IMR-90 (cell line): ENCODE data around the gene MACO1. TPM values are rescaled to one million over a fixed set of nuclear protein-coding genes. Genes with fewer than 3 reads are reported as not detected.

ENCODE experiments used
- ATAC-seq: fragments of 200-7000 bp; cut with Tn5 transposase; 2 replicates; pipeline ENCODE4 v1.9.1; 2020; ENCODE audit warnings: low read depth, mild to moderate bottlenecking, moderate library complexity
- BruUV-seq: library from RNA; stranded (reverse); fragments of 400-500 nt; replicated peaks from 2 replicates; lab custom pipeline; 2021; lab: Mats Ljungman, UMichigan
- CTCF ChIA-PET: fragments of 300-600 bp; formaldehyde crosslinking; extraction: SDS; loops from one replicate; lab custom pipeline; 2021; ENCODE audit warnings: antibody characterized with exemption; lab: Yijun Ruan, JAX
- POLR2A ChIA-PET: fragments of 300-600 bp; sonication (Branson Sonifier 250); formaldehyde crosslinking; loops from one replicate; lab custom pipeline; 2022; ENCODE audit warnings: antibody characterized with exemption; ENCODE audit not compliant: unreplicated experiment; lab: Charles Lee
- DNase-seq: peaks from one replicate; pipeline ENCODE4 v3.0.0; 2013
- H2AFZ ChIP-seq: replicated peaks from 2 replicates; pipeline ENCODE3; 2013; ENCODE audit warnings: low read length, mild to moderate bottlenecking; ENCODE audit not compliant: poor library complexity
- H2AK5ac ChIP-seq: 2 replicates; pipeline ENCODE4 v1.6.1; 2013; ENCODE audit warnings: low read depth, low read length, inconsistent platforms
- H2AK9ac ChIP-seq: replicated peaks from 2 replicates; pipeline ENCODE3; 2013; ENCODE audit warnings: mild to moderate bottlenecking, low read depth, low read length, moderate library complexity; ENCODE audit not compliant: poor library complexity
- H2BK120ac ChIP-seq: 2 replicates; pipeline ENCODE4 v1.6.1; 2013; ENCODE audit warnings: low read depth, low read length, inconsistent platforms
- H2BK15ac ChIP-seq: 3 replicates; pipeline ENCODE4 v1.6.1; 2013; ENCODE audit warnings: low read depth, low read length, inconsistent platforms
- H2BK20ac ChIP-seq: 2 replicates; pipeline ENCODE4 v1.6.1; 2013; ENCODE audit warnings: low read depth, mild to moderate bottlenecking, inconsistent platforms, low read length, moderate library complexity
- H2BK5ac ChIP-seq: 2 replicates; pipeline ENCODE4 v1.6.1; 2013; ENCODE audit warnings: mild to moderate bottlenecking, low read depth, low read length, inconsistent platforms; ENCODE audit not compliant: poor library complexity, severe bottlenecking
- H3K14ac ChIP-seq: replicated peaks from 2 replicates; pipeline ENCODE4 v1.6.1; 2013; ENCODE audit warnings: low read depth, low read length, inconsistent platforms
- H3K18ac ChIP-seq: 2 replicates; pipeline ENCODE4 v1.6.1; 2013; ENCODE audit warnings: low read depth, low read length, control low read depth
- H3K23ac ChIP-seq: 2 replicates; pipeline ENCODE4 v1.6.1; 2013; ENCODE audit warnings: low read depth, low read length, inconsistent platforms
- H3K27ac ChIP-seq: 2 replicates; pipeline ENCODE4 v1.5.1; 2013; ENCODE audit warnings: mild to moderate bottlenecking, control low read depth, low read length; ENCODE audit not compliant: insufficient read depth
- H3K27me3 ChIP-seq: 2 replicates; pipeline ENCODE4 v1.6.1; 2013; ENCODE audit warnings: low read length; ENCODE audit not compliant: control insufficient read depth, insufficient read depth
- H3K36me3 ChIP-seq: 2 replicates; pipeline ENCODE4 v1.6.1; 2013; ENCODE audit warnings: low read length, mixed read lengths; ENCODE audit not compliant: control insufficient read depth, insufficient read depth
- H3K4ac ChIP-seq: 2 replicates; pipeline ENCODE4 v1.6.1; 2013; ENCODE audit warnings: low read depth, low read length, inconsistent platforms
- H3K4me1 ChIP-seq: 2 replicates; pipeline ENCODE4 v1.6.1; 2013; ENCODE audit warnings: low read length, mixed read lengths; ENCODE audit not compliant: control insufficient read depth, insufficient read depth
- H3K4me2 ChIP-seq: 2 replicates; pipeline ENCODE4 v1.6.1; 2013; ENCODE audit warnings: low read depth, mild to moderate bottlenecking, control low read depth, low read length, moderate library complexity
- H3K4me3 ChIP-seq: 2 replicates; pipeline ENCODE4 v1.5.1; 2013; ENCODE audit warnings: low read depth, mild to moderate bottlenecking, control low read depth, low read length, moderate library complexity; ENCODE audit not compliant: insufficient read depth
- H3K56ac ChIP-seq: 2 replicates; pipeline ENCODE4 v1.6.1; 2013; ENCODE audit warnings: low read length, inconsistent platforms; ENCODE audit not compliant: insufficient read depth; ENCODE audit errors: extremely low read depth
- H3K79me1 ChIP-seq, 2 experiments: 2 replicates each; pipeline ENCODE4 v1.6.1; 2013; ENCODE audit warnings: low read length in 2 of 2, inconsistent platforms in 1 of 2, low read depth in 1 of 2
- H3K9ac ChIP-seq: 2 replicates; pipeline ENCODE4 v1.6.1; 2013; ENCODE audit warnings: low read depth, low read length, control low read depth
- H3K9me1 ChIP-seq: 2 replicates; pipeline ENCODE4 v1.6.1; 2013; ENCODE audit warnings: low read length, inconsistent platforms; ENCODE audit not compliant: insufficient read depth
- H3K9me3 ChIP-seq: 2 replicates; pipeline ENCODE4 v1.6.1; 2013; ENCODE audit warnings: low read length; ENCODE audit not compliant: control insufficient read depth, insufficient read depth
- H4K20me1 ChIP-seq: 2 replicates; pipeline ENCODE4 v1.6.1; 2013; ENCODE audit warnings: low read length, inconsistent platforms; ENCODE audit not compliant: insufficient read depth
- H4K5ac ChIP-seq: 2 replicates; pipeline ENCODE4 v1.6.1; 2013; ENCODE audit warnings: mild to moderate bottlenecking, low read depth, low read length, control low read depth
- H4K8ac ChIP-seq, 2 experiments: 2 replicates each; pipeline ENCODE4 v1.6.1; 2013; ENCODE audit warnings: low read depth in 2 of 2, low read length in 2 of 2, control low read depth in 1 of 2, inconsistent platforms in 1 of 2
- H4K91ac ChIP-seq: 2 replicates; pipeline ENCODE4 v1.6.1; 2013; ENCODE audit warnings: low read depth, low read length, inconsistent platforms; ENCODE audit not compliant: insufficient read depth
- BHLHE40 ChIP-seq: fragments of 150-350 bp; IDR thresholded peaks from 2 replicates; pipeline ENCODE4 v1.6.1; 2016; ENCODE audit warnings: mild to moderate bottlenecking, low read depth, low read length
- CEBPB ChIP-seq: IDR thresholded peaks from 2 replicates; pipeline ENCODE4 v1.6.1; 2012; ENCODE audit warnings: low read depth, low read length, improper control_type of control experiment
- CTCF ChIP-seq: conservative IDR thresholded peaks from 2 replicates; pipeline ENCODE4 v1.5.1; 2012; ENCODE audit warnings: mild to moderate bottlenecking, low read depth, low read length, improper control_type of control experiment
- FOS ChIP-seq: fragments of 150-350 bp; IDR thresholded peaks from 2 replicates; pipeline ENCODE4 v1.6.1; 2016; ENCODE audit warnings: low read depth, low read length
- MAZ ChIP-seq: IDR thresholded peaks from 2 replicates; pipeline ENCODE4 v1.6.1; 2012; ENCODE audit warnings: low read depth, mild to moderate bottlenecking, low read length, improper control_type of control experiment, moderate library complexity, borderline replicate concordance
- POLR2A ChIP-seq: IDR thresholded peaks from 2 replicates; pipeline ENCODE4 v1.6.1; 2012; ENCODE audit warnings: mild to moderate bottlenecking, low read depth, low read length
- RAD21 ChIP-seq: IDR thresholded peaks from 2 replicates; pipeline ENCODE4 v1.6.1; 2012; ENCODE audit warnings: low read length, improper control_type of control experiment
- RFX5 ChIP-seq: IDR thresholded peaks from 2 replicates; pipeline ENCODE4 v1.8.0; 2012; ENCODE audit warnings: low read depth, mild to moderate bottlenecking, low read length, moderate library complexity
- WGBS, 2 experiments: methylation state at CpG; one replicate each; pipeline versions ENCODE4 v1.1.5 to v1.1.7; 2013; ENCODE audit warnings: missing lambda C conversion rate in 2 of 2; ENCODE audit not compliant: insufficient read length in 1 of 2; ENCODE audit errors: extremely low coverage in 2 of 2; 5-methylcytosine and 5-hydroxymethylcytosine counted together
- dilution Hi-C: fragments of 300-500 bp; cut with HindIII; formaldehyde crosslinking; loops from one replicate; pipeline ENCODE4 v1.14.3; 2018; ENCODE audit warnings: low sequenced_read_pairs; ENCODE audit not compliant: unreplicated experiment
- in situ Hi-C: fragments of 300-500 bp; cut with MboI; formaldehyde crosslinking; loops from 3 replicates; pipeline ENCODE4 v1.14.3; 2019; ENCODE audit warnings: low sequenced_read_pairs, inconsistent platforms, mixed read lengths
- intact Hi-C: fragments of 100-400 bp; cut with micrococcal nuclease; formaldehyde crosslinking; loops from 2 replicates; pipeline ENCODE4 v1.10.0; 2022
- polyA plus RNA-seq, 3 experiments: library from polyadenylated mRNA; depleted of rRNA; stranded (reverse); fragments of >200 nt; gene quantifications; 2 replicates each; pipeline ENCODE4 v1.2.3, GENCODE V29; 2012; ENCODE audit warnings: low replicate concordance in 1 of 3
- total RNA-seq: library from RNA; depleted of rRNA; stranded (reverse); fragments of >200 nt; gene quantifications from 2 replicates; pipeline ENCODE4 v1.2.3, GENCODE V29; 2012
- TF ChIP-seq, protein P1 (sequence below): fragments of 150-350 bp; IDR thresholded peaks from 2 replicates; pipeline ENCODE4 v1.6.1; 2017; ENCODE audit warnings: mild to moderate bottlenecking, antibody characterized with exemption, low read length, low read depth
- TF ChIP-seq, protein P2 (sequence below): fragments of 150-350 bp; IDR thresholded peaks from 2 replicates; pipeline ENCODE4 v1.6.1; 2016; ENCODE audit warnings: low read depth, mild to moderate bottlenecking, low read length, moderate library complexity, borderline replicate concordance

The MACO1 gene
- total and polyA plus RNA-seq, 2 of the 4 experiments (the other 2 are of a cell fraction): 6.8 to 12.7 TPM

DNA sequence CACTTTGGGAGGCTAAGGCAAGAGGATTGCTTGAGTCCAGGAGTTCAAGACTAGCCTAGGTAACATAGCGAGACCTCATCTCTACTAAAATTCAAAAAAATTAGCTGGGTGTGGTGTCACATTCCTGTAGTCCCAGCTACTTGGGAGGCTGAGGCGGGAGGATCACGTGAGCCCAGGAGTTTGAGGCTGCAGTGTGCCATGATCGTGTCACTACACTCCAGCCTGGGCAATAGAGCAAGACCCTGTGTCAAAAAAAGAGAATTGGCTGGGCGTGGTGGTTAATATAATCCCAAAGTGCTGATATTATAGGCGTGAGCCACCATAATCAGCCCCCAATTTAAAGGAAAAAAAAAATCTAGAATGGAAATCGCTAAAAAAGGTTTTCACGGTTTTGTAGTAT is 7.0 kb downstream of the MACO1 start:
- Histone ChIP-seq H2BK5ac (no peak overlapping the region), H2AK5ac (no peak overlapping the region), H2AK9ac (no peak overlapping the region), H2BK15ac (no peak overlapping the region), H2BK20ac (no peak overlapping the region), H3K56ac (no peak overlapping the region), H3K4me1 (peaks cover 11% of the 10 kb centered on the region), H3K9me3 (no peaks in the 10 kb centered on the region), H4K5ac (no peak overlapping the region), H3K9ac (no peak overlapping the region), H4K91ac (no peak overlapping the region), H3K14ac (no peak overlapping the region), H3K4me3 (no peak overlapping the region), H2AFZ (no peak overlapping the region), H2BK120ac (no peak overlapping the region), H4K20me1 (peaks cover 43% of the 10 kb centered on the region), H4K8ac (no peak overlapping the region), H3K4me2 (no peak overlapping the region), H3K27me3 (no peaks in the 10 kb centered on the region), H3K36me3 (peaks cover 2% of the 10 kb centered on the region; the same call in 1 of the 2 replicates), H3K4ac (no peak overlapping the region), H3K9me1 (peaks cover 2% of the 10 kb centered on the region), H3K79me1 (peaks cover 35 to 72% of the 10 kb centered on the region in 2 experiments), H3K27ac (no peak overlapping the region), H3K18ac (no peak overlapping the region), H3K23ac (no peak overlapping the region)
- intact Hi-C loops (loop anchor here (10.0 kb wide), 1 partner anchor 47 kb away; no protein-coding TSS in a partner anchor), dilution Hi-C loops (no loop called here), in situ Hi-C loops (no loop called here)
- ATAC-seq: no peak
- no TSS peak for BruUV-seq
- WGBS, 2 experiments: no CpG with 5 or more reads among the region's 8 CpGs
- ChIA-PET CTCF (no interaction called here), POLR2A (no interaction called here)
- TF ChIP-seq RFX5 (no peak), CTCF (no peak), RAD21 (no peak), CEBPB (no peak), POLR2A (no peak), FOS (no peak), BHLHE40 (no peak), MAZ (no peak)
- TF ChIP-seq, protein P1, sequence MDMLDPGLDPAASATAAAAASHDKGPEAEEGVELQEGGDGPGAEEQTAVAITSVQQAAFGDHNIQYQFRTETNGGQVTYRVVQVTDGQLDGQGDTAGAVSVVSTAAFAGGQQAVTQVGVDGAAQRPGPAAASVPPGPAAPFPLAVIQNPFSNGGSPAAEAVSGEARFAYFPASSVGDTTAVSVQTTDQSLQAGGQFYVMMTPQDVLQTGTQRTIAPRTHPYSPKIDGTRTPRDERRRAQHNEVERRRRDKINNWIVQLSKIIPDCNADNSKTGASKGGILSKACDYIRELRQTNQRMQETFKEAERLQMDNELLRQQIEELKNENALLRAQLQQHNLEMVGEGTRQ: no peak
- TF ChIP-seq, protein P2, sequence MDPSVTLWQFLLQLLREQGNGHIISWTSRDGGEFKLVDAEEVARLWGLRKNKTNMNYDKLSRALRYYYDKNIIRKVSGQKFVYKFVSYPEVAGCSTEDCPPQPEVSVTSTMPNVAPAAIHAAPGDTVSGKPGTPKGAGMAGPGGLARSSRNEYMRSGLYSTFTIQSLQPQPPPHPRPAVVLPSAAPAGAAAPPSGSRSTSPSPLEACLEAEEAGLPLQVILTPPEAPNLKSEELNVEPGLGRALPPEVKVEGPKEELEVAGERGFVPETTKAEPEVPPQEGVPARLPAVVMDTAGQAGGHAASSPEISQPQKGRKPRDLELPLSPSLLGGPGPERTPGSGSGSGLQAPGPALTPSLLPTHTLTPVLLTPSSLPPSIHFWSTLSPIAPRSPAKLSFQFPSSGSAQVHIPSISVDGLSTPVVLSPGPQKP: no peak
- no peak for DNase-seq
